ENCODE data around the gene ZXDC.

GRCh38 chr3:126418661-126419131, 57.0 kb downstream of the ZXDC start:
- TF ChIP-seq, protein P1, sequence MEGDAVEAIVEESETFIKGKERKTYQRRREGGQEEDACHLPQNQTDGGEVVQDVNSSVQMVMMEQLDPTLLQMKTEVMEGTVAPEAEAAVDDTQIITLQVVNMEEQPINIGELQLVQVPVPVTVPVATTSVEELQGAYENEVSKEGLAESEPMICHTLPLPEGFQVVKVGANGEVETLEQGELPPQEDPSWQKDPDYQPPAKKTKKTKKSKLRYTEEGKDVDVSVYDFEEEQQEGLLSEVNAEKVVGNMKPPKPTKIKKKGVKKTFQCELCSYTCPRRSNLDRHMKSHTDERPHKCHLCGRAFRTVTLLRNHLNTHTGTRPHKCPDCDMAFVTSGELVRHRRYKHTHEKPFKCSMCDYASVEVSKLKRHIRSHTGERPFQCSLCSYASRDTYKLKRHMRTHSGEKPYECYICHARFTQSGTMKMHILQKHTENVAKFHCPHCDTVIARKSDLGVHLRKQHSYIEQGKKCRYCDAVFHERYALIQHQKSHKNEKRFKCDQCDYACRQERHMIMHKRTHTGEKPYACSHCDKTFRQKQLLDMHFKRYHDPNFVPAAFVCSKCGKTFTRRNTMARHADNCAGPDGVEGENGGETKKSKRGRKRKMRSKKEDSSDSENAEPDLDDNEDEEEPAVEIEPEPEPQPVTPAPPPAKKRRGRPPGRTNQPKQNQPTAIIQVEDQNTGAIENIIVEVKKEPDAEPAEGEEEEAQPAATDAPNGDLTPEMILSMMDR (IDR thresholded peaks at IDR 0.05) = no peak
- TF ChIP-seq, protein P2, sequence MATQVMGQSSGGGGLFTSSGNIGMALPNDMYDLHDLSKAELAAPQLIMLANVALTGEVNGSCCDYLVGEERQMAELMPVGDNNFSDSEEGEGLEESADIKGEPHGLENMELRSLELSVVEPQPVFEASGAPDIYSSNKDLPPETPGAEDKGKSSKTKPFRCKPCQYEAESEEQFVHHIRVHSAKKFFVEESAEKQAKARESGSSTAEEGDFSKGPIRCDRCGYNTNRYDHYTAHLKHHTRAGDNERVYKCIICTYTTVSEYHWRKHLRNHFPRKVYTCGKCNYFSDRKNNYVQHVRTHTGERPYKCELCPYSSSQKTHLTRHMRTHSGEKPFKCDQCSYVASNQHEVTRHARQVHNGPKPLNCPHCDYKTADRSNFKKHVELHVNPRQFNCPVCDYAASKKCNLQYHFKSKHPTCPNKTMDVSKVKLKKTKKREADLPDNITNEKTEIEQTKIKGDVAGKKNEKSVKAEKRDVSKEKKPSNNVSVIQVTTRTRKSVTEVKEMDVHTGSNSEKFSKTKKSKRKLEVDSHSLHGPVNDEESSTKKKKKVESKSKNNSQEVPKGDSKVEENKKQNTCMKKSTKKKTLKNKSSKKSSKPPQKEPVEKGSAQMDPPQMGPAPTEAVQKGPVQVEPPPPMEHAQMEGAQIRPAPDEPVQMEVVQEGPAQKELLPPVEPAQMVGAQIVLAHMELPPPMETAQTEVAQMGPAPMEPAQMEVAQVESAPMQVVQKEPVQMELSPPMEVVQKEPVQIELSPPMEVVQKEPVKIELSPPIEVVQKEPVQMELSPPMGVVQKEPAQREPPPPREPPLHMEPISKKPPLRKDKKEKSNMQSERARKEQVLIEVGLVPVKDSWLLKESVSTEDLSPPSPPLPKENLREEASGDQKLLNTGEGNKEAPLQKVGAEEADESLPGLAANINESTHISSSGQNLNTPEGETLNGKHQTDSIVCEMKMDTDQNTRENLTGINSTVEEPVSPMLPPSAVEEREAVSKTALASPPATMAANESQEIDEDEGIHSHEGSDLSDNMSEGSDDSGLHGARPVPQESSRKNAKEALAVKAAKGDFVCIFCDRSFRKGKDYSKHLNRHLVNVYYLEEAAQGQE (IDR thresholded peaks at IDR 0.05; ENCODE audit: insufficient read depth in 1 of 2, low read depth in 2 of 2, low read length in 1 of 2) = no peak
- TF ChIP-seq POLR2AphosphoS5 (IDR thresholded peaks at IDR 0.05; ENCODE audit: low read depth, low read length) = no peak
- TF ChIP-seq SIN3A (IDR thresholded peaks at IDR 0.05; ENCODE audit: borderline replicate concordance, insufficient read depth, low read depth, low read length) = no peak
- no peak for TF ChIP-seq TCF7L2 (IDR thresholded peaks at IDR 0.05; ENCODE audit: low read depth, low read length)

All from Panc1 (cell line).